Activated CD4-positive, alpha-beta T cell treated with anti-CD3 and anti-CD28 coated beads for 4 hours (primary cell): Measurements from ENCODE around the gene GNAZ.
A peak's percentile ranks its signal among the peaks of the same experiment; 100 is the strongest.

Experiments
- DNase-seq, 2 donors: peaks; one replicate each; pipeline ENCODE4 v3.0.0-alpha.2; 2020

Gene GNAZ

GRCh38 chr22:23065495-23066122, 4.7 kb upstream of the GNAZ start:
- no peak for DNase-seq

- DNase-seq, result no peak
These were observed 3.9 kb upstream of the GNAZ start for GRCh38 chr22:23066200-23067022.

GRCh38 chr22:23067023-23067650, 3.2 kb upstream of the GNAZ start:
- DNase-seq, result no peak

- no peak for DNase-seq
These were observed 2.6 kb upstream of the GNAZ start for GRCh38 chr22:23067691-23068090.

GRCh38 chr22:23068096-23068831, 2.1 kb upstream of the GNAZ start:
- no peak for DNase-seq

GRCh38 chr22:23068832-23069385, 1.4 kb upstream of the GNAZ start:
- no peak for DNase-seq

- peak; percentile 81 to 84 for DNase-seq
These were observed 589 bp upstream of the GNAZ start for GRCh38 chr22:23069502-23070357.

- DNase-seq, result no peak
These were observed 1.1 kb downstream of the GNAZ start for GRCh38 chr22:23071230-23072076.

- DNase-seq, result no peak
These were observed 2.0 kb downstream of the GNAZ start for GRCh38 chr22:23072077-23072910.

- no peak for DNase-seq
These were observed 2.7 kb downstream of the GNAZ start for GRCh38 chr22:23072911-23073491.

- no peak for DNase-seq
These were observed 3.4 kb downstream of the GNAZ start for GRCh38 chr22:23073526-23074229.

GRCh38 chr22:23074451-23074850, 4.1 kb downstream of the GNAZ start:
- no peak for DNase-seq

- DNase-seq, result no peak
These were observed 4.7 kb downstream of the GNAZ start for GRCh38 chr22:23075050-23075449.

GRCh38 chr22:23075525-23076216, 5.4 kb downstream of the GNAZ start:
- DNase-seq, result no peak

GRCh38 chr22:23076896-23077572, 6.7 kb downstream of the GNAZ start:
- DNase-seq, result no peak

GRCh38 chr22:23077627-23078461, 7.5 kb downstream of the GNAZ start:
- DNase-seq, result no peak

GRCh38 chr22:23078462-23078787, 8.1 kb downstream of the GNAZ start:
- no peak for DNase-seq
